ENCODE measurements around the gene CATSPERD. TPM values are rescaled to one million over a fixed set of nuclear protein-coding genes. Genes with fewer than 3 reads are reported as not detected.

The CATSPERD gene
- total and polyA plus RNA-seq, 9 of the 15 experiments (the other 6 are each of a cell fraction or from before 2014, with no cell fraction given), result not detected

GRCh38 chr19:5680437-5681368 is 39.7 kb upstream of the CATSPERD start, which contains the start of the genes HSD11B1L and MICOS13 (continued):
- TF ChIP-seq IRF1 (CRISPR knock-in tag; IDR thresholded peaks at IDR 0.05; ENCODE audit: borderline replicate concordance), result no peak
- TF ChIP-seq DNMT1 (IDR thresholded peaks at IDR 0.05), result no peak
- no peak for TF ChIP-seq HBP1 (CRISPR knock-in tag; IDR thresholded peaks at IDR 0.05)
- TF ChIP-seq MBD1 (CRISPR knock-in tag; IDR thresholded peaks at IDR 0.05), result no peak
- peak; percentile 94 for TF ChIP-seq ZFX (CRISPR knock-in tag; IDR thresholded peaks at IDR 0.05)
- TF ChIP-seq HES1 (IDR thresholded peaks at IDR 0.05; ENCODE audit: low read depth), result no peak
- TF ChIP-seq CAMTA2 (CRISPR knock-in tag; conservative IDR thresholded peaks at IDR 0.05), result no peak
- peak; percentile 79 for TF ChIP-seq NR2C1 (IDR thresholded peaks at IDR 0.05)
- peak; percentile 91 for TF ChIP-seq NR2C1 (tag; IDR thresholded peaks at IDR 0.05)
- TF ChIP-seq ZNF384 (IDR thresholded peaks at IDR 0.05; ENCODE audit: low read depth, low read length), result 0 out of 2 replicates have a peak, but pooled peaks have one; percentile 38
- TF ChIP-seq DACH1 (IDR thresholded peaks at IDR 0.05; ENCODE audit: partially characterized antibody), result no peak
- TF ChIP-seq RHOXF2B (CRISPR knock-in tag; conservative IDR thresholded peaks at IDR 0.05), result no peak
- peak; percentile 90 to 95 for TF ChIP-seq MNT (conservative IDR thresholded peaks at IDR 0.05)
- TF ChIP-seq FOXA3 (CRISPR knock-in tag; conservative IDR thresholded peaks at IDR 0.05 in 1 of 2, IDR thresholded peaks at IDR 0.05 in 1 of 2), result no peak
- no peak for TF ChIP-seq MTA2 (IDR thresholded peaks at IDR 0.05; ENCODE audit: low read depth)
- TF ChIP-seq SRSF3 (IDR thresholded peaks at IDR 0.05; ENCODE audit: insufficient read depth, low read length), result no peak
- TF ChIP-seq ZBTB2 (IDR thresholded peaks at IDR 0.05), result no peak
- TF ChIP-seq ETV5 (CRISPR knock-in tag; IDR thresholded peaks at IDR 0.05; ENCODE audit: low read depth), result peak; percentile 79; the same call in 1 of the 2 replicates

All from K562 (cell line).